ENCODE measurements around the gene DHODH. TPM values are rescaled to one million over a fixed set of nuclear protein-coding genes. Genes with fewer than 3 reads are reported as not detected.

DHODH gene
- polyA plus RNA-seq, 3 donors: 14.6 to 20.7 (median 15.2) TPM

Other genes with a start within 250 kb of the DHODH start
- gene AP1G1, start 199.9 kb upstream of the DHODH start, polyA plus RNA-seq (ENCODE audit: insufficient read length in 3 of 3): 10 to 100 TPM; 76.0 to 99.5 (median 86.4) TPM
- gene ATXN1L, start 162.8 kb upstream of the DHODH start, polyA plus RNA-seq (ENCODE audit: insufficient read length in 3 of 3): 10 to 100 TPM; 34.9 to 36.6 (median 35.5) TPM
- 10 to 100 TPM; 19.5 to 25.8 (median 20.5) TPM for gene ZNF821, start 124.6 kb upstream of the DHODH start, polyA plus RNA-seq (ENCODE audit: insufficient read length in 3 of 3)
- 100 to 1,000 TPM; 255 to 338 (median 304) TPM for gene IST1, start 113.2 kb upstream of the DHODH start, polyA plus RNA-seq (ENCODE audit: insufficient read length in 3 of 3)
- gene PKD1L3, start 8.3 kb upstream of the DHODH start, polyA plus RNA-seq (ENCODE audit: insufficient read length in 3 of 3): under 1 TPM; 0.06 to 0.14 (median 0.12) TPM
- gene HP, start 45.8 kb downstream of the DHODH start, polyA plus RNA-seq (ENCODE audit: insufficient read length in 3 of 3): under 1 TPM; 0.59 to 0.99 (median 0.85) TPM
- gene HPR, start 54.5 kb downstream of the DHODH start, polyA plus RNA-seq (ENCODE audit: insufficient read length in 3 of 3): not detected
- 10 to 100 TPM; 19.5 to 20.2 (median 19.9) TPM for gene TXNL4B, start 84.9 kb downstream of the DHODH start, polyA plus RNA-seq (ENCODE audit: insufficient read length in 3 of 3)
- gene DHX38, start 85.1 kb downstream of the DHODH start, polyA plus RNA-seq (ENCODE audit: insufficient read length in 3 of 3): 10 to 100 TPM; 71.0 to 76.8 (median 76.1) TPM
- gene PMFBP1, start 163.4 kb downstream of the DHODH start, polyA plus RNA-seq (ENCODE audit: insufficient read length in 3 of 3): 1 to 10 TPM; 2.9 to 7.6 (median 4.2) TPM